GM21737 (cell line): Measurements from ENCODE around the gene SUSD3.
"Not testable (repeated sequence)": the region's sequence is repeated elsewhere in the genome, so short reads cannot be mapped to it uniquely, and the experiment has no call there.

Experiments
- ATAC-seq: cut with Tn5 transposase; IDR thresholded peaks from one replicate; pipeline ENCODE4 v1.9.1; 2021; ENCODE audit warnings: mild to moderate bottlenecking, moderate library complexity; ENCODE audit not compliant: unreplicated experiment

SUSD3 gene

GRCh38 chr9:93058355-93059010 is at the start of gene SUSD3:
TSS of gene SUSD3 (plus strand) at chr9:93058701. CDS start at chr9:93058743, 42 bp downstream.
- ATAC-seq: peak; percentile 54

DNA sequence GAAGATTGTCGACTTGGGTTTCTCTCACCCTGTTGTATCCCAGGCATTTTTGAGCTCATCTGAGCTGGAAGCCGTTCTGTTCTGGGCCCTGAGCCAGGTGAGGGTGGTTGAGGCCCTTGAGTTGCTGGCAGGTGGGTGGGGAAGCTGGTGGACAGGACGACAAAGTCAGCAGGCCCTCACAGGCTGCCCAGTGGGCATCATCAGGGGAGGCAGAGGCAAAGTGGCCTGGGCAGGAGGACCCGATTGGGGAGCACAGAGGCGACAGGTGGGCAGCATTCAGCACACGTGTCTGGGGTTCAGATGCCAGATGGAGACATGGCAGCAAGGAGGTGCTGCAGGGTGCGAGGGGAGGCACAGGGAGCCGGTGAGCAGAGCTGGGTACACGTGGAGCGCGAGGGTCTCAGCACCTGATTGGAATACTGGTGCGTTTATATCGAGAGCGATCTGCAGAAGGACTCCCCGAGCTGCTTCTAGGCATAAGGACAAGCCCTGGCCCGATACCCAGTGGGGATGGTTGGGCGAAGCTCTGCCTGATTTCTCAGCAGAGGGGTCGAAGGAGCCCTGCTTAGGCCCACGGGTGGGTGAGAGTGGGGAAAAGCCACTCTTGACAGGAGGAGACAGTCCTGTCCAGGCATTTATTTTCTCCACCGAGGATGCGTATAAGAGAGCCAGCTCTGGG is 49.0 kb upstream of the SUSD3 start:
- no peak for ATAC-seq

DNA sequence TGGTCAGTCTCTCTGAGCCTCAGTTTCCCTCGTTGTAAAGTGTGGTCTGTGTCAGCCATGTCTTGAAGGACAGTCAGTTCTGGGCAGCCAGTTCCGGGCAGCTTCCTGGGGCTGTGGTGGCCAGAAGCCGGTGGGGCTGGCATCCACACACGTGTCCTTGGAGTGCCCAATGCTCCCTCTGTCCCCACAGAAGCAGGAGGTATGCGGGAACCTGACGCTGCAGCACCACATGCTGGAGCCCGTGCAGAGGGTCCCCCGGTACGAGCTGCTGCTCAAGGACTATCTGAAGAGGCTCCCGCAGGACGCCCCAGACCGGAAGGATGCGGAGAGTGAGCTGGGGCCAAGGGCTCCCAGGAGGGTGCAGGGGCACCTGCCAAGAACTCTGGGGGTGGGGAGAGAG is 48.4 kb upstream of the SUSD3 start:
- no peak for ATAC-seq

- ATAC-seq: no peak
These were observed 47.8 kb upstream of the SUSD3 start for GRCh38 chr9:93010704-93011103.

DNA sequence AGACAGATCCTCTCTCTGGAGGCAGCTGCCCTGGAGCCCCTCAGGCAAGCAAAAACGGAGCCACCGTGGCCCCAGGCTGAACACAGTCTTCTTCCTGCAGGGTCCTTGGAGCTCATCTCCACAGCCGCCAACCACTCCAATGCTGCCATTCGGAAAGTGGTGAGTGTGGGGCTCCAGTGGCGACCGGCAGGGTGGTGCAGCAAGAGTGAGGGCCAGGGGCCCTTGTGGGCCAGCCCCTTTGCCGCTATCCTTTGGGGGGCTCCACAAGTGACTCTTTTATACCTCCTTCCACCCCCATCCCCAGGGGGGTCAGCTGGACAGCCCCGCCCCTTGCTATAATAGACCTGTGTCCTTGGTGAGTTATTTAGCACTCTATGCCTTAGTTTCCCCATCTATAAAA is 47.4 kb upstream of the SUSD3 start:
- no peak for ATAC-seq

- no peak for ATAC-seq
These were observed 45.3 kb upstream of the SUSD3 start for GRCh38 chr9:93012963-93013855.

DNA sequence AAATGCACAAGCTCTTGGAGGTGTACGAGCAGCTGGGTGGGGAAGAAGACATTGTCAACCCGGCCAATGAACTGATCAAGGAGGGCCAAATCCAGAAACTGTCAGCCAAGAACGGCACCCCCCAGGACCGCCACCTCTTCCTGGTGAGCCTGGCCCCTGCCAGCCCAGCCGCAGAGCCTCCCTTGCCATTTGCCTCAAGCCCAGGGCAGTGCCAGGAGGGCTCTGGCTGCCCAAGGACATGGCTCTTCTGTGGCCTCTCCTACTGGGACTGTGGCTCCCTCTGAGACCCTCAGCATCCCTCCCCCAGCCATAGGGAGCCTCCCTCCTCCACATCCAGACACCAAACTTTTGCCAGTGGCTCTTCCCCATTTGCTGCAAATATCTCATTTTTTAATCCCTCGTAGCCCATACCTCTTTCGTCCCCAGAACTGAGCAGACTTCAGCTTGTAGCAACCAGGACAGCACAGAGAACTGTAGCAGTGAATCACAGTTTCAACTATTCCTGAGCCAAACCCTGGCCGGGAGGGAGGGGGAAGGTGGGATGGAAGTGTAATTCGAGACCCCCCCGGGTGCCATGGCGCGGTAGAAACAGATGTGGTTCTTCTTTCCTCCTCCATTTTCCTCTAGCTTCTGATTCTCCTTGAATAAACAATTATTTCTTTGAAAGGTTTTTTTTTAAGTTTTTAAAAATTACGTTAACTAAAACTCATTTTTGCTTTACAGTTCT is 44.5 kb upstream of the SUSD3 start:
- ATAC-seq: no peak

GRCh38 chr9:93015190-93015589 is 43.3 kb upstream of the SUSD3 start:
- ATAC-seq: not testable (repeated sequence)

DNA sequence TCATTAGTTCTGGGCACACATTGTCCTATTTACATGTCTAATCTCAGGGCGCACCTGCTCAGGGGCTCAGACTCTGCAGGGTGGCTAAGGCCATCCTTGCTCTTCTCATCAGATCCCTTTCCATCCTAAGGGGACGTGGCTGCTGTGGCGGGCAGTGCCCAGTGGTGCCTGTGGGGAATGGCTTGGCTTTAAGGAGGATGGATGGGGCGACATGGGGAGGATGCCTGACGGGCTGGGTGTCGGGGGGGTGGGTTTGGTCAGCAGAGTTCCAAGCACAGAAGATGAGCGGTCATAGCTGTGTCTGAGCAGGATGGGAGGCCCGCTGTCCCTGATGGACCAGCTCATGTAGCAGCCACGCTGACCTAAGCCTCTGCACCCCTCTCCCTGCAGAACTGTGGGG is 40.9 kb upstream of the SUSD3 start:
- no peak for ATAC-seq

DNA sequence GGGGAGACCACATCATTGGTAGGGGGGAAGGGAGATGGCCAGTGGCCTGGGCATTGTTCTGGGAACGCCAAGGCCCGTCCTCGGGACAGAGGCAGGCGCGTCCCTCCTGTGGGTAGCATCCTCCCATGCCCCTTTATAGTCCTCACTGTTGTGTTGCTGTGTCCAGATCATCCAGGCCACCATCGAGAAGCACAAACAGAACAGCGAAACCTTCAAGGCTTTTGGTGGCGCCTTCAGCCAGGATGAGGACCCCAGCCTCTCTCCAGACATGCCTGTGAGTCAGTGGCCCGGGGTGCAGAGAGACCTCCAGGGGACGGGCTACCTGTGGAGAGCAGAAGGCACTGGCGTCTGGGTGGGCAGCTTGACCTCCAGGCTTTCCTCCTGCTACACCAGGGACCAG is 38.4 kb upstream of the SUSD3 start:
- no peak for ATAC-seq

DNA sequence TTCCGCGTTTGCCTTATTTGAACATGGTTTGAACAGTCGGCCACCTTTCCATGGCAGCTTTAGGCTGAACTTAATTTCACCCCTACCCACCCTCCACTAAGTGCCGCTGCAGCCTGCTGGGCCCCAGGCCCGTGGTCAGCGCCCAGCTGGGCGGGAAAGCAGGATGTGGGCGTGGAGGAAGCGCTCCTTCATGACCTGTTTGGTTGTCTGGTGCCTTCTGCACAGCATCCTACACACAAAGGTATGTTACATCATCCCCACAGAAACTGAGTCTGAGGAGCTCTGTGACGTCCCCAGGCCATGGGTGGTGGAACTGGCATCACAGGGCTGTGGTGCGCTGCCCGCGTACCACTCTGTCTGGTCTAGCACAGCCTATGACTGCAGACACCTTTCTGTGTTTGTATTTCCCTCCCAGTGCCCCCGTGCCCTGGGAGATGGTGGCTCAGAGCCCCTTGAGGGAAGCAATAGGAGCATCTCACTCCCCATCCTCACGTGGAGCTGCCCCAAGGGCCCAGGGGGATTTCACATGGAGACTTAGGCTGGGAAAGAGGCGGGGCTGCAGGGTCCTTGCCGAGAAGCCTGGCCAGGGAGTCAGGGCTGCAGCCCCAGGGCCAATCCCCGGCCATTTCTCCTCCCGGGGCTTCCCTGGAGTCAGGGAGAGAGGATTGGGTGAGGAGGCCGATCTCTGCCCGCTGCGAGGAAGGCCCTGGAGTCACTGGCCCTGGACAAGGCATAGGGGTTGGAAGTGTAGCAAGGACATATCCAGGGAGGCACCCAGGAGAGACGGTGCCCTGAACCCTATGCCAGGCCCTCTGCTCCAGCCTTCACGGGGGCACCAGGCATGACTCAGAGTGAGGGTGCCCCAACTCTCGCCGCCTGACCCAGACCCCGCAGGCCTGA is 37.5 kb upstream of the SUSD3 start:
- no peak for ATAC-seq

DNA sequence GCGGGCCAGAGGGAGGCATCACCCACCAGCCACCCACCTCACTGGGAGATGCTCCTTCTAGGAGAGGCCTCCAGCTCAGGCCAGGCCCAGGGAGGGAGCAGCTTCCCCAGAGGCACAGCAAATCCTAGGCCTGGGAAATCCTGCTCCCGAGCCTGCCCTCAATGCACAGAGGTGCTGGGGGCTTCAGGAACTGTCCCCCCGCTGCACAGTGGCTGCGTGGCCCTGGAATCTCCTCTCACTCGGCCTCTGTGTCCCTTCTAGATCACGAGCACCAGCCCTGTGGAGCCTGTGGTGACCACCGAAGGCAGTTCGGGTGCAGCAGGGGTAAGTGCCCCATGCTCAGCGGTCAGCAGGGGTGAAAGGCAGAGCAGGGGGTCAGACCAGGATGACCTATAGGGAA is 36.4 kb upstream of the SUSD3 start:
- ATAC-seq: no peak

DNA sequence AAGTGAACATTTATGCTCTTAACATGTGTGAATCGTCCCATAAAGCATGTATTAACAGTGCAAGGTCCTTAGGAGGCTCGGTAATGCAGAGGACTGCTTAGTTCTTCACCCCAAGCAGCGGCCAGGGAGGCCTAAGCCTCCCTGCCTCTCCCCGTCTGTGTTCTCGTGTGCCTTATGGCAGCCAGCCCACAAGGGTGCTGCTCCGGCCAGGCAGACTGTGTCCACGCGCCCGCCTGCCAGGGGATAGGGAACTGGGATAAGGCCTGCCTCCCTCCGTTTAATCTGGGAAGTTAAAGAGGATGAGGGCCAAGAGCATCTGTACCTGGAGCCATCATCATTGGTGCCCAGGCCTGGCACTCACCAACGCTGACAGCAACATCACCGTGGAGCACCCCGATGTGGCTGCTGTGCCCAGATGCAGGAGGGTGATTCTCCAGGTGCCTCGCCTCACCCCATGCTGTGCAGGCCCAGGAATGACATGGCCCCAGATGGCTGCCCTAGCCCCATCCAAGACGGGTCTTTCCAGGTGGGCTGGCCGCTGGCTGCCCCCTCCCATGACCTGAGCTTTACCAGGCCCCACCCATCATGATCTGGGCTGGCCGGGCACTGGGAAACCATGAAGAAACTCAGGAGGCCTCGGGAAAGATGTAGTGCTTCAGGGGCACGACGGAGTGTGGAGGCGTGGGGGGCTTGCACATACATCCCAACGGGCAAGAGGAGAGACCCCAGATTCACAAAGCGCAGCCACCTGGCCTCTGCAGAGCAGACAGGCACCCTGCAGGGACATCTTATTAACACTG is 35.6 kb upstream of the SUSD3 start:
- ATAC-seq: no peak

- ATAC-seq: no peak
These were observed 35.0 kb upstream of the SUSD3 start for GRCh38 chr9:93023521-93023815.

DNA sequence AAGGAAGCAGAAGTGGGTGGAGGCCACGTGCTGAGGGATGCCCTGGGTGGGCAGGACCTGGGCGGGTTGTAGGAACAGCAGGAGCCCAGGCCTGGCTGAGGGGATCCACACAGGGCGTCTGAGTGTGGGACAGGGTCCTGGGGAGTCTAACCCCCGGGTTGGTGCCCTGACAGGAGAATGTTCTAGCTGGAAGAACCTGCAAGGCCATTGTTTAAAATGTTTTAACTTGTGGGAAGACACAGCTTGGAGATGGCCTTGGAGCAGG is 33.9 kb upstream of the SUSD3 start:
- no peak for ATAC-seq

DNA sequence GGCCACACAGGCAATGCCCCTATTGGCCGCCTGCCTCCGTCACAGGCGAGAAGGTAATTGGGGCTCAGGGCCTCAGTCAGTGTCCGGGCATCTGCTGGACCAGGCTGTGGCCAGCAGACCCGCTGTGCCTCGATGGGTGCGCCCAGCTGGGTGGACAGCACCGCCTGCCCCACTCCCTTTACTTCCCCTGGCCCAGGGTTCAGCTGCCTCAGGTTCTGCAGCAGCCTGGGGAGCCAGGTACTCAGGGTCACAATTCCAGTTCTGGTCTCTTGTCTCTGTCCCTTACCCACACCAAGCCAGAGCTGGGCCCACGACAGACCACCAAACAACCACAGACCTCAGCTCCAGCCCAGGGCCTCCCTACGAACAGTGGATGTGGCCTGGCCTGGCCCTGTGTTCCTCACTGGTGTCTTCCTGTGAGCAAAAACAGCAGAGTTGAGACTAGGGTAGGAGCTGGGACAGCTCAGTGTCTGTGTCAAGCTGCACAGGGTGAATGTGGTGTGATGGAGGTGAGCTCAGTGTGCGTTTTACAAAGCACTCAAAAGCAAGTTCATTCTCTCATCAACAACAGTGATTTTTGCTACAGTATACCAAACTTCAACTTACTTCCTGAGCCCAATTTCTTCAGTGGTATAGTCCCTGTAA is 33.4 kb upstream of the SUSD3 start:
- ATAC-seq: no peak

DNA sequence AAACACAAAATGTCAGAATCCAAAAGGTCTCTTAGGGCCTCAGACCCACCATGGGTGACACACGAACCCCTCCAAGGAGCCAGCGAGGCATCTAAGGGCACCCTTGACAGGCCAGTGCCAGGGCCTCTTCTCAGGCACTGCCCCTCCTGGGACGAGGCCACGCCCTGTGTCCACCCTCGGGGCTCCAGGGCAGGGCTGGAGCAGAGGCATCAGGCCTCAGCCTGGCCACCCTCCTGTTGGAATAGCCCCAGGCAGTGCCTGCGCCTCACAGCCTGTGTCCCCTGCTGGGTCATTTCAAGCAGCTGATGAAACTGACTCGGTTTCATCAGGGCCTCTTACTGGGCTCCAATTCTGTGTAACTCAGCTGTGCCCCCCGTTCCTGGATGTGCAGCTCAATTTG is 32.8 kb upstream of the SUSD3 start:
- ATAC-seq: no peak

- ATAC-seq: no peak
These were observed 31.9 kb upstream of the SUSD3 start for GRCh38 chr9:93026640-93027039.

GRCh38 chr9:93027750-93028149 is 30.8 kb upstream of the SUSD3 start:
- no peak for ATAC-seq
